Activated naive CD4-positive, alpha-beta T cell treated with anti-CD3 and anti-CD28 coated beads, Interleukin-2, amount 50 U/mL, for 72 hours (primary cell): ENCODE measurements around the gene PTPRD. TPM values are rescaled to one million over a fixed set of nuclear protein-coding genes. Genes with fewer than 3 reads are reported as not detected.

Experiments used
- ATAC-seq, 2 donors: fragments of 150-1000 bp; cut with Tn5 transposase; 2 replicates each; pipeline ENCODE4 v1.10.0; 2021; ENCODE audit warnings: mild to moderate bottlenecking in 2 of 2, moderate library complexity in 2 of 2
- DNase-seq, 2 donors: peaks; one replicate each; pipeline ENCODE4 v3.0.0; 2021 to 2022; ENCODE audit warnings: low spot score in 2 of 2
- H3K27ac Mint-ChIP-seq, 2 donors: one replicate each; pipeline ENCODE4 v1.8.0; 2022; ENCODE audit warnings: mild to moderate bottlenecking in 2 of 2, mixed read lengths in 2 of 2
- H3K36me3 Mint-ChIP-seq, 2 donors: one replicate each; pipeline ENCODE4 v1.8.0; 2022; ENCODE audit warnings: mixed read lengths in 2 of 2
- H3K9me3 Mint-ChIP-seq, 2 donors: one replicate each; pipeline ENCODE4 v1.8.0; 2022; ENCODE audit warnings: mixed read lengths in 2 of 2
- total RNA-seq, 2 donors: library from RNA; stranded (reverse); gene quantifications; one replicate each; pipeline ENCODE4 v1.2.3, GENCODE V29; 2022

Gene PTPRD
- total RNA-seq, 2 donors from 2014 or later: not detected

DNA sequence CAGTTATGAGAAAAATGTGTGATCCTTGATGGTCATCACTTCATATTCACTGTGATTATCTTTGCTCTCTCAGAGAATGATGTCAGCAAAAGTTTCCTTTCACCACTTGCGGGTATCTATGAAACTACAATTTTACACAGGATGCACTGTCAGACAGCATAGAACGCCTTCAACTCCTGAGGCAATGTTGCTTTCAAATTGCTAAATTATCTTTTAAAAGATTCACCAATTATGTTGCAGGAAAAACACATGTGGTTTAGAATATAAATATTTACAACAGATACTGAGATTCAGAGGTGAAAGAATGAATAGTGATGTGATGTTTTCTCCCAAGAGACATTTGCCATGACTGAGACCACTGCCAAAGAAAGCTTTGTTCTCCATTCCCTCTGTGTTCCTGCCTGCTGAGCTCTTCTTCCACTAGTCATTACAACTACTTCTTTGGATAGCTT, 1933.4 kb downstream of the PTPRD start:
- H3K36me3 Mint-ChIP-seq: no peaks in the 10 kb centered on the region
- H3K27ac Mint-ChIP-seq: no peak overlapping the region
- no peaks in the 10 kb centered on the region for H3K9me3 Mint-ChIP-seq
- ATAC-seq: no peak
- DNase-seq: no peak

DNA sequence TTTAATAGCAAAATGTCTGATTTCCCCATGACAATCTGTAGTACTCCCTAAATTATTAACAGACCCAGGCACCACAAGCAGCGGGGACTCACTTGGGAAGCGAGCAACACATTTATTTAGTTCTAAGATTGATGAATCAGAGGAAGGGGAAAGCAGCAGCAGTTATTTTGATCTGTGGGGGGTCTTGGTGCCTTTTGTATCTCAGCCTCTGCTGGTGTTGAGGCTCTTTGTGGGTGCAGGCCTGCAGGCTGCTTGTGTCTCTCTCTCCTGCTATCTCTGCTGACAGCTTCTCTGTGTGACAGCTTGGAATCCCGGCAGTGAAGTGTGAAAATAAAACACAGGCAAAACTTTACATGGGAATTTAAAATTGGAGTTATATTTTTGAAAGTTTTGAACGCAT, 1935.1 kb downstream of the PTPRD start:
- no peak for ATAC-seq
- no peak overlapping the region for H3K27ac Mint-ChIP-seq
- H3K36me3 Mint-ChIP-seq: no peaks in the 10 kb centered on the region
- DNase-seq: no peak
- H3K9me3 Mint-ChIP-seq: no peaks in the 10 kb centered on the region

DNA sequence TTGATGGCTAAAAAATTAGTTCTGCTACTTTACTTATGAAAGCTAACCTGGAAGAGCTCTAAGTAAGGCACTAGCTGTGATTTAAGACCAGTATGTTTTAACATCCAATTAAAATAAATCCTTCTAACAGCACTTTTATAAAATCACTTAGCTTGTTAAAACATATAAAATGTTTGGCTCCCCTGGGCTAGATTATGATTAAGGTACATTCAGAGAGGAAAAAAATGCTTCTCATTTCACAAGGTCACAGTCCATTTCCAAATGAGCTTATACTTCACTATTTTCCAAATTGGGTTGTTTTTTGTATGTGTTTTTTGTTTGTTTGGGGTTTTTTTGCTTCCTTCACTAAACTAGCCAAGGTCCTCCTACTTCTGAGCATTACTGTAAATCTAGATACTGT, 1938.3 kb downstream of the PTPRD start:
- ATAC-seq: no peak

DNA sequence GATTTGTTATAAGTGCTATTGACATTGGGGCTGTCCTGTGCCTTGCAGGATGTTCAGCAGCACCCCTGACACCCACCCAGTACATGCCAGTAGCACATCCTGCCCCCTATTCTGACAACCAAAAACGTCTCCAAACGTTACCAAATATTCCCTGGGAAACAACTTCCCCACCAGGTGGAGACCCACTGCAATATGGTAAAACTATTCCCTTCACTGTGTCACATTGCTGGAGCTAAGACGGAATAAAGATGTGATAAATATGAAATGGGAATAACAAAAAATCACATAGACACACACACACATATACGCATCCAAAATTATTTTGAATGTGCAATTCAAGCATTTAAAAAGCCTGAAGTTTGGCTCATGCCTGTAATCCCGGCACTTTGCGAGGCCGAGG, 1939.0 kb downstream of the PTPRD start:
- Mint-ChIP-seq H3K27ac (no peak overlapping the region), H3K9me3 (no peaks in the 10 kb centered on the region), H3K36me3 (no peaks in the 10 kb centered on the region)
- DNase-seq (no peak), ATAC-seq (no peak)

More for the DNA sequence above, 1938.3 kb downstream of the PTPRD start:
- no peaks in the 10 kb centered on the region for H3K9me3 Mint-ChIP-seq
- no peak for DNase-seq
- H3K36me3 Mint-ChIP-seq: no peaks in the 10 kb centered on the region
- no peak overlapping the region for H3K27ac Mint-ChIP-seq

DNA sequence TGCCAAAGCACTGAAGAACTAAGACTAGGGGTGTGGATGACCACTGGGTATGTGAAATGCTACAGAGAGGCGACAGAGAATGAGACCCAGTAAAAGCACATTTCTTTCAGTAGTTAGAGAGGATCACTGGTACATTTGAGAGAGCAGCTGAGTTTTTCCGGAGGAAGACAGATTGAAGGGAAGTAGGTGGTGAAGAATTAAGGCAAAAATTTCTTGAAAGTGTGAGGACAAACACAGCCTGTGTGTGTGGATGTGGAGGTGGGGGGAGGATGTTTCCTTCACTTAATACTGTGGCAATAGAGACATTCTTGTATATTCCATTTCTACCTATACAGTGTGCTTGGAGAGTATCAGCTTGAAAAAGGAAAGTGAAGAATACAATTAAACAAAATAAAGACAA, 1942.1 kb downstream of the PTPRD start:
- no peak for ATAC-seq
- Mint-ChIP-seq H3K36me3 (no peaks in the 10 kb centered on the region), H3K9me3 (no peaks in the 10 kb centered on the region), H3K27ac (no peak overlapping the region)
- no peak for DNase-seq

DNA sequence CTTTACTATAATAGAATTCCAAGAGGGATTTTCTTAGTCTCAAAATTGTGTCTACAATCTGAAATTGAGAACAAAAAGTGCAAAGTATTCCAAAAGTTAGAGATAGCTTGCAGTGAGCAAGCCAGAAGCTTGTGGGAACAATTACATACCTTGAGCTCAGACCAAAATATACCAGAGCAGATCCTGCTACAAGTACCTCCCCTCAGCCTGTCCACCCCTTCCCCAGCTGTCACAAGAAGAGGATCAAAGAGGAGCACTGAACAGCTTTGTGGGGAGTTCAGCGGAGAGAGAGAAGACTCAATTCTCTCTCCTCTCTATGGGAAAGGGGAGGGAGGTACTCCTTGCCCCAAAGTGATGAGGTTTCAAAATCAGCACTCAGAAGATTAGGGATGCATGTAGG, 1944.1 kb downstream of the PTPRD start:
- H3K27ac Mint-ChIP-seq: no peak overlapping the region
- H3K36me3 Mint-ChIP-seq: no peaks in the 10 kb centered on the region
- DNase-seq: no peak
- no peak for ATAC-seq
- H3K9me3 Mint-ChIP-seq: no peaks in the 10 kb centered on the region

DNA sequence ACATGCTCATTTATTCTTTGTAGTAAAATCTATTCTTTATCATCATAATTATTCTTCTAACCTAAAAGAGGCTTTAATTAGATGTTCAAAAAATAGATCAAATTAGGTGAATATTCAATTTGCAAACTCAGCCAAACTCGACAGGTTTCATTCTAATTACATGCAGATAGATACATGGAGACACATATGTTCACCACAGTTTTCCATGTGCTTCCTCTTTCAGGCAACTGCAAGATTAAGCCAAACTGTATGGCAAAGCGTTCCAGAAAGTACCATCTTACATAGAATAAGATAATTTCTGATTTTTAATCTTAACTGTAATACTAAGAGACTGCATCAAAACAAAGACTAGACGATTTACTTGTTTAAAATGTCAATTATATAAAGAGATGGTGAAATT, 1944.6 kb downstream of the PTPRD start:
- no peak for ATAC-seq

DNA sequence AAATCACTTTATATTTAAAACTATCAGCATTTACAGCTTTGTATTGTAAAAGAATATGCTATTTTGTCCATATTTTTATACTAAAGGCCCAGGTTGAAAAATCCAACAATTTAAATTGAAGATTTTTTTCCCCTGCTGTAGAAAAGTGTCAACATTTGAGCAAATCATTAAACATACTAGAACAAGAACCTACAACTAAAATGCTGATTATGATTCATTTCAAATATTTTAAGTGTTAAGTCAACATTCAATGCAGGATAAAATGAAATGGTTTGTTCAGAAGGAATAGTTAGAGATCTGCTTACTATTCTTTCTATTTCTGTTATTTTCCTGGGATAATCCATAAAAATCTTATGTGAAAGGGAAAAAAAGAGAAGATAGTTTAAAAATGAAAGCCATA, 1946.7 kb downstream of the PTPRD start:
- H3K9me3 Mint-ChIP-seq: no peaks in the 10 kb centered on the region
- ATAC-seq: no peak
- H3K36me3 Mint-ChIP-seq: no peaks in the 10 kb centered on the region
- no peak for DNase-seq
- H3K27ac Mint-ChIP-seq: no peak overlapping the region

More for the DNA sequence above, 1944.6 kb downstream of the PTPRD start:
- no peaks in the 10 kb centered on the region for H3K9me3 Mint-ChIP-seq
- DNase-seq: no peak
- H3K36me3 Mint-ChIP-seq: no peaks in the 10 kb centered on the region
- H3K27ac Mint-ChIP-seq: no peak overlapping the region

DNA sequence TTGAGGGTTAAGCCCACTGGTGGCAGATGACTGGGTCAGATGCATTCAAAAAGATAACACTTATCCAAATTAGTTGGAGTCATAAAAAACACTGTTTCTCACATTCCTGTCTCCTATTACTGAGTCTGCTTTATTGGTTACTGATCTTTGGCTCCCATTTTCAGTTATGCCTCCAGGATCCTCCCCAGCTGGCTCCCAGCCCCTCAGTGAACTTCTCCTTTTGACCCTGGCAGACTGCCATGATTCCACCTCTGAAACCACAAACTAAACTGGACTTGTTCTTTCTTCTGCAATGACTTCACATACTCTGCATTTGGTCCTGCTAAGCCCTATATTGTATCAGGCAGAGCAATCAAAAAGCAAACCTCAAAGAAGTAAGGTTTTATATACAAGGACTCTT, 1952.4 kb downstream of the PTPRD start:
- Mint-ChIP-seq H3K27ac (peak overlapping the region in 1 of 2 donors; percentile 5), H3K36me3 (no peaks in the 10 kb centered on the region), H3K9me3 (no peaks in the 10 kb centered on the region)
- no peak for DNase-seq
- no peak for ATAC-seq

DNA sequence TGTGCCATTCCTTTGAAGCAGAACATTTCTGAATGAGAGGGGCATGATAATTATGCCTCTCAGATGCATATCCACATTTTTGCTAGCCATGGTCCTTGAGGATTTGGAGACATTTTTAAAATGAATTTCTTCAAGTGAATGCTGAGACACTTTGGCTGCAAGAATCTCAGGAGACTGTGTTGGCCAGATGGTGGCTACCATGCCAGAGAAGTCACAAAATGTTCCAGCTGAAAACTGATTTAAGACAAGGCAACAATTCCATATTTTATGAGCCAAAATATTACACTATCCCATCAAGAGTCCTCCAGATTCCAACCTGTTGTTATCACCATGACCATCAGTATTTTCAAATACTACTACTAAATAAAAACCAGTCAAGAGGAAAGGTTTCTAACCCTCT, 1953.7 kb downstream of the PTPRD start:
- no peak for DNase-seq
- Mint-ChIP-seq H3K27ac (no peak overlapping the region), H3K36me3 (no peaks in the 10 kb centered on the region), H3K9me3 (no peaks in the 10 kb centered on the region)
- ATAC-seq: no peak

DNA sequence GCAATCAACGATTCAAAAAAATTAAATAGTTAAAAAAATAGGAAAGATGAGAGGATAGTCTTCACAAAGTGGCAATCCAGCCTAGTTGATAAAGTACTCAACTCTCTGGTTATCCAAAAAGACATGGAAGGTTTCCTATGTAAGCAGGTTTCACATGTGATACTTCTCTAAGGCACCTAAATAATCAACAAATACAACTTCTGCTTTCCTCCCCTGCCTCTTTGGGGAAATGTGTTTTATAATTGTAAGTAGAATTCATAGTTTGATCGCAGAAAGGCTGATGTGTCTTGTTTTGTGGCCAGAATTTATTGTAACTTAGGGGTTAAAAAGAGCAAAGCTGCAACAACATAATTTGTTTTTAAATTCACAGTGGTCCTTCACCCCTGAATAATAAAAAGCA, 1957.7 kb downstream of the PTPRD start:
- H3K36me3 Mint-ChIP-seq: no peaks in the 10 kb centered on the region
- H3K9me3 Mint-ChIP-seq: peaks cover 0 to 4% of the 10 kb centered on the region in 2 donors
- H3K27ac Mint-ChIP-seq: no peak overlapping the region
- no peak for ATAC-seq
- no peak for DNase-seq

DNA sequence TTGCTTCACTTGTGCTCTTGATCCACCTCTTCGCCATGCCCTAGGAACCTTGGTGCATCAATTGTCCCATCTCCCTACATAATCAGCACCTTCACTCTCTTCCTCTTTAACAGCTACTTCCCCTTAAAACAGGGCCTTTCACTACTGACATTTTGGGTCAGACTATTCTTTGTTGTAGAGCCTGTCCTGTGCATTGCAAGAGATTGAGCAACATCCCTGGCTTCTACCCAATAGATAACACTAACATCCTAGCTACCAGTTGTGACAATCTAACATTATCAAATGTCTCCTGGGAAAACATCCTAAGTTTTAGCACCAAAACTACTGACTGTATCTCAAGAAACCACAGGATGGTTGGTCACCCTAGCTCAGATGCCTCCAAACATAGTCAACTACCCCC, 1958.9 kb downstream of the PTPRD start:
- Mint-ChIP-seq H3K36me3 (no peaks in the 10 kb centered on the region), H3K9me3 (peaks cover 0 to 4% of the 10 kb centered on the region in 2 donors), H3K27ac (no peak overlapping the region)
- DNase-seq: no peak
- no peak for ATAC-seq

DNA sequence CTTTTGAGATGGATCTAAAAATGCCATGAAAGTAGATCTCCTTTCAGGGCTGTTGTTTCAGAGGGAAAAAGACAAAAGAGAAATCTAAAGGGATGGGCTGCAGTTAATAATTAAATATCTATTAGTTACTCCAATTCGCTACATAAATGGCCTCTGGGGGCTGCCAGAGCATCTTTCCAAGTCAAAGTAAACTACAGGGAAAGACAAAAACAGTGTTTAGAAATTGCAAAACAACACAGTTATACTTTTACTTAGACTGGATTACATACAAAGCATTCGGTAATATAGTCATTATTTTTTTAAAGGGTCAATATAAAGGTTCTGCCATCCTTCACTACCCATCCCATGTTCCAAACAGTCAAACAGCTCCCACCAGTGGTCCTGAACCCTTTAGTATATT, 1959.7 kb downstream of the PTPRD start:
- DNase-seq (no peak), ATAC-seq (no peak)
- Mint-ChIP-seq H3K9me3 (peaks cover 0 to 4% of the 10 kb centered on the region in 2 donors), H3K27ac (no peak overlapping the region), H3K36me3 (no peaks in the 10 kb centered on the region)

DNA sequence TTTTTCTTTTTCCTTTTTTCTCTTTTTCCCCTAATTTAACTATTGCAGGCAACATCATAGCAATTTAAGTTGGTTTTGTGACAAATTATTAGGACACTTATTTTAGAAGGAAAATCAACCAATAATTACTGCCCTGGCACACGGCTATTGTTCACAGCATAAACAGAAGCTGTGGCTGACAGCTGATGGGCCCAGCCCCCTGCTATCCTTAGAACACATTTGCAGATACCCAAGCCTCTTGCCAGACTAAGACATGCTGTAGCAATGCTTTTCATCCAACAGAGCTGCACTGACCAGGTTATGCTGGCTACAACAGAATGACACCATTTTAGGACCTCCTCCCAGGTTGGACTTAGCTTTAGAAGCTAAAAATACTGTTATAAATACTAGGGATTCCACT, 1960.5 kb downstream of the PTPRD start:
- DNase-seq (no peak), ATAC-seq (no peak)
- Mint-ChIP-seq H3K27ac (no peak overlapping the region), H3K9me3 (peaks cover 0 to 4% of the 10 kb centered on the region in 2 donors), H3K36me3 (no peaks in the 10 kb centered on the region)

DNA sequence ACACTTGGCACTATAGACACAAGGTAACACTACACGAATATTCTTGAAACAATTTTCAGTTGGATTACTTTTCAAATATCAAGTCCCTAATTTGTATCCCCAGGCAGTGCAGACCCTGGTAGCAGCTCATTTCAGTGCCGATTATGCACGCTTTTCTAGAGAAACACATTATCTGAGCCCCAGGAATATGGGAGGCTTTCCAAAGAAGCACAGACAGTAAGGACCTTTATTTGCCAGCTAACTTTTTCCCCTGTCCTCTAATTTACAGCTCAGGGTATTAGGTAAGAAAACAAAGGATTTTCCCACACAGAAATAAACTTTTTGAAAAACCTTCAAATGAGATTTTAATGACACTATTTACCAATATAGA, 1961.0 kb downstream of the PTPRD start:
- H3K27ac Mint-ChIP-seq: no peak overlapping the region
- ATAC-seq (no peak), DNase-seq (no peak)
- no peaks in the 10 kb centered on the region for H3K36me3 Mint-ChIP-seq
- H3K9me3 Mint-ChIP-seq: peaks cover 0 to 4% of the 10 kb centered on the region in 2 donors

DNA sequence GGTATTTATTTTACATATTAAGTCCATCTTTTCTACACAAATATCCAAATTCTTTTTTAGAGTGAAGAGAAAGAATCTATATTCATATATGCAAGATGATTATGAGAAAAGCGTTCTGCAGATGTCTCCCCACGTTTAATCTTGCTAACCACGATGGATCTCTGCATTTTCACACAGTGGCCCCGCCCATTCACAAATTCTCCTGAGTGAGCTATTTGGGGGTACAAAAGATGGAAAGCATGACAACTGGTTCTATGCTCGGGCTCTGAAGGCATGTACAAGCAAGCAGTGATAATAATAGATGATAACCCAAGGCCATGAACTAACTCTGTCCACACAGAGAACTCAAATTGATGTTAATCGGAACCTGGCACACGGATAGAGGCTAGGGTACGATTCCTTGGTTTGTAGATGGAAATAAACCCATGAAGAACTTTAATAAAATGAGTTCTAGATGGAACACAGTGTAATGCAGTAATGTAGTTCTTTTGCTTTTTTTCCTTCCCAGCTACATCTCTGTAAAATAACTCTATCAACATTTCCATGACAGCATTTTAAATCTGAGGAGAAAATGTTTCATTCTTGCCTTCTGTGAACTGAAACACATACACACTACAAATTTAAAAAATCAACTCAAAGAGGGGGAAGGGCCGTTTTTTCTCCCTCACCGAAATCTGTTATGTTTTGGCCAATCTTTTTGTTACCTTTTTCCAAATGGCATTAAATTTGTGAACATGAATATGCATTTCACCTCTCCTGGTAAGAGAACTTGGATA, 1961.5 kb downstream of the PTPRD start:
- no peaks in the 10 kb centered on the region for H3K36me3 Mint-ChIP-seq
- no peak overlapping the region for H3K27ac Mint-ChIP-seq
- H3K9me3 Mint-ChIP-seq: peaks cover 0 to 4% of the 10 kb centered on the region in 2 donors
- DNase-seq (no peak), ATAC-seq (no peak)

DNA sequence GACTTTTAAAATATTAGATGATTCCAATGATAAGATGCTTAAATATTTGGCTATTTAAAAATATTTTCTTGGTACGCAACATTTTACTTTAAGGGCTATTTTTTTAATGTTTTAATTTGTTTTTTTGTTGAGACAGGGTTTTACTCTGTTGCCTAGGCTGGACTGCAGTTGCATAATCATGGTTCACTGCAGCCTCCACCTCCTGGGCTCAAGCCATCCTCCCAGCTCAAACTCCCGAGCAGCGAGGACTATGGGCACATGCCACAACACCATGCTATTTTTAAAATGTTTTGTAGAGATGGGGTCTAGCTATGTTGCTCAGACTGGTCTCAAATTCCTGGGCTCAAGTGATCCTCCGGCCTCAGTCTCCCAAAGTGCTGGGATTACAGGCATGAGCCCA, 1963.0 kb downstream of the PTPRD start:
- H3K27ac Mint-ChIP-seq: no peak overlapping the region
- H3K36me3 Mint-ChIP-seq: no peaks in the 10 kb centered on the region

DNA sequence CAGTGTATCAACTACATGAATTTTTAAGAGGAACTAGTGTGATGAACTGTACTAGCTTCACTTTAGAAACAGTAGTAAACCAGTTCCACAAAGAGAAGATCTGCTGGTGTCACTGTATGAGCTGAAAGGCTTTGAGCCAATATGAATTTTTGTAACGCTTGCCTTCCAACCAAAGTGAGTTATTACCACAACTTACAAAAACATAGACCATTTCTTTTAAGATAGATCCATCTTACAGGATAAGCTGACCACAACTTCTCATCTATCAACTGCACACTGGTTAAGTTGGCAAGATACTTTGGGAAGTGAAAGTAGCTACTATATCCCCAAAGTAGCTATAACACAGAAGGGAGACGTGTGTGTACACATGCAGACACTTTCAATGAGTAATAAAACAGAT, 1963.6 kb downstream of the PTPRD start:
- ATAC-seq: no peak
- no peak overlapping the region for H3K27ac Mint-ChIP-seq
- no peak for DNase-seq
- H3K36me3 Mint-ChIP-seq: no peaks in the 10 kb centered on the region
- peaks cover 0 to 4% of the 10 kb centered on the region in 2 donors for H3K9me3 Mint-ChIP-seq

More for the DNA sequence above, 1963.0 kb downstream of the PTPRD start:
- DNase-seq (no peak), ATAC-seq (no peak)
- peaks cover 0 to 4% of the 10 kb centered on the region in 2 donors for H3K9me3 Mint-ChIP-seq
